Esophagus squamous epithelium (tissue), 5 donors: ENCODE data around the gene TPSG1. TPM values are rescaled to one million over a fixed set of nuclear protein-coding genes. Genes with fewer than 3 reads are reported as not detected.

ENCODE experiments used
- DNase-seq: peaks from one replicate; lab custom pipeline; 2025; lab: John Stamatoyannopoulos, UW
- H3K27ac ChIP-seq, 4 donors: fragments of 200-600 bp; sonication (generic); one replicate each; pipeline ENCODE4 v1.5.1; 2016 to 2019; ENCODE audit warnings: mild to moderate bottlenecking in 1 of 4
- H3K27me3 ChIP-seq, 4 donors: fragments of 200-600 bp; sonication (generic); 1 replicate in 3 of 4; 2 replicates in 1 of 4; pipeline versions ENCODE4 v1.5.1 to v1.6.0; 2017 to 2021; ENCODE audit warnings: antibody characterized with exemption in 1 of 4
- H3K36me3 ChIP-seq, 3 donors: fragments of 200-600 bp; sonication (generic); one replicate each; pipeline ENCODE4 v1.5.1; 2016 to 2019
- H3K4me1 ChIP-seq, 3 donors: fragments of 200-600 bp; sonication (generic); one replicate each; pipeline ENCODE4 v1.5.1; 2017 to 2019
- H3K4me3 ChIP-seq, 4 donors: fragments of 200-600 bp; sonication (generic); 1 replicate in 3 of 4; 2 replicates in 1 of 4; pipeline ENCODE4 v1.5.1; 2016 to 2019; ENCODE audit warnings: mild to moderate bottlenecking in 2 of 4, moderate library complexity in 1 of 4
- H3K9me3 ChIP-seq, 3 donors: fragments of 200-600 bp; sonication (generic); one replicate each; pipeline ENCODE4 v1.5.1; 2016 to 2019
- CTCF ChIP-seq, 6 experiments: fragments of 450-650 bp in 4 of 6; fragments of 200-600 bp in 2 of 6; sonication (generic) in 2 of 6; IDR thresholded peaks; one replicate each; pipeline ENCODE4 v1.5.1; 2016 to 2019; ENCODE audit warnings: antibody characterized with exemption in 6 of 6, mild to moderate bottlenecking in 4 of 6, moderate library complexity in 4 of 6
- POLR2A ChIP-seq, 4 donors: fragments of 450-650 bp; IDR thresholded peaks; one replicate each; pipeline ENCODE4 v1.6.1; 2017; ENCODE audit warnings: antibody characterized with exemption in 4 of 4, mild to moderate bottlenecking in 4 of 4, moderate library complexity in 3 of 4
- WGBS, 2 donors: methylation state at CpG; one replicate each; pipeline ENCODE4 v1.1.5; 2018; 5-methylcytosine and 5-hydroxymethylcytosine counted together
- intact Hi-C: fragments of 100-400 bp; cut with DNase I; formaldehyde crosslinking; loops from one replicate; pipeline ENCODE4 v1.15.0; 2022
- total RNA-seq, 4 donors: library from RNA; depleted of rRNA; stranded (reverse); fragments of >200 nt; gene quantifications; one replicate each; pipeline ENCODE4 v1.1.0, GENCODE V29; 2016
- donor health status: DM: yes; HTN: yes; CAD: no.

The TPSG1 gene
- total RNA-seq, 4 donors from 2014 or later, result 0.27 TPM; not detected in 3

DNA sequence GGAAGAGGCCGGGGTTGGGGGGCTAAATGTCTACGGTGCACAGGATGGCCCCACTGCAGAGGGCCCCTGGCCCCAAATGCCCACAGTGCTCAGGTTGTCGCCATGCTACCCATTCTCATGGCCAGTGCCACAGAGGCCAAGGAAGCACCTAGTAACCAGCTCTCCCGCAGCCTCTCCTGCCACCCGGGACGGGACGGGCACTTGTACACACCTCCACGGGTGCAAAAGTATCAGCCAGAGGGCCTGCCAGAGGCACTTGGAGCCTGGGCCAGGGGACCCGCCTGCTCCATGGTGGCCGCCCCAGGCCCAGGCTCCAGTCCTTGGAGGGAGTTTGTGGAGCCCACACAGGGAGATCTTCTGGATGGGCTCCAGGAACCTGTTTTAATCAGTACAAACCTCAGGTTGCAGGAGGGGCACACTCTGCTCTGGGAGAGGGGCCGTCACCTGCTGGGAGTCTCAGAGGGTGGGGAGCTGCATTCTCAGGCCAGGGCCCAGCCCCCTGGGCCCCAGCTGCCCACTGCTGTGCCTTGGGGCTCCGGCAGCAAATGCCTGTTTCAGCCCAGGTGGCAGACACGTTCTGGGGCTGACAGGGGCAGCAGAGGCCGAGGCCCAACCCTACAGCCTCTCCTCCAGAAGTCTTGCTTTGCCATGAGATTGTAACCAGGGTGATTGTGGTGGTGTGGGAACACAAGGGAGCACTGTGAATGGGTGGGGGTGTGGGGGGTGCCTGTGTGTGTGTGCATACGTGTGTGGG is 38.7 kb upstream of the TPSG1 start:
- intact Hi-C loops, result loop anchor here (10.0 kb wide), 1 partner anchor 789 kb away; no protein-coding TSS in a partner anchor
- H3K4me1 ChIP-seq, result peaks cover 5 to 17% (median 9%) of the 10 kb centered on the region in 3 donors
- H3K4me3 ChIP-seq, result no peak overlapping the region
- H3K27me3 ChIP-seq, result peaks cover 0 to 76% (median 21%) of the 10 kb centered on the region in 4 donors
- DNase-seq, result no peak
- H3K36me3 ChIP-seq, result no peaks in the 10 kb centered on the region
- 80 to 81% methylated on average over 1 to 4 of the region's 15 CpGs for WGBS, 2 donors
- H3K27ac ChIP-seq, result no peak overlapping the region
- no peaks in the 10 kb centered on the region for H3K9me3 ChIP-seq
- TF ChIP-seq CTCF (IDR thresholded peaks at IDR 0.05) (no peak), POLR2A (IDR thresholded peaks at IDR 0.05) (no peak)

DNA sequence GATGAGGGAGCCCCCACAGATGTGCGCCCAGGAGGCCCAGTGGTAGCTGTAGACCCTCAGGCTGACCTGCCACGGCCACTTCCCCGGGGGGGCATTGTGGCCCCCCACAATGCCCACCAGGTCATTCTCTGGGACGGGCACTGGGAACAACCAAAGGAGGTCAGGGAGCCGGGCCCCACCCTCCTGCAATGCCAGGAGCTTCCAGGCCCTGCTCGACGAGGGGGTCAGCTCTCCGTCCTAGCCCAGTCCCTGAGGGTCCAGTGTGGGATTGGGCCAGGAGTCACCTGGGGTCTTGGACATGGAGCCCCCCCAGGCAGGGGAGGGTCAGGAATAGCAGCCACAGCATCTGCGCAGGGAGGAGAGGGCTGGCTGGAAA is 37.8 kb upstream of the TPSG1 start:
- no peaks in the 10 kb centered on the region for H3K9me3 ChIP-seq
- peaks cover 5 to 18% (median 9%) of the 10 kb centered on the region in 3 donors for H3K4me1 ChIP-seq
- no peak for DNase-seq
- no peak for TF ChIP-seq CTCF (IDR thresholded peaks at IDR 0.05)
- TF ChIP-seq POLR2A (IDR thresholded peaks at IDR 0.05), result no peak
- peaks cover 0 to 84% (median 21%) of the 10 kb centered on the region in 4 donors for H3K27me3 ChIP-seq
- intact Hi-C loops, result loop anchor here (10.0 kb wide), 1 partner anchor 788 kb away; no protein-coding TSS in a partner anchor
- H3K4me3 ChIP-seq, result no peak overlapping the region
- no CpG with 5 or more reads among the region's 9 CpGs for WGBS, 2 donors
- H3K27ac ChIP-seq, result no peak overlapping the region
- H3K36me3 ChIP-seq, result no peaks in the 10 kb centered on the region

DNA sequence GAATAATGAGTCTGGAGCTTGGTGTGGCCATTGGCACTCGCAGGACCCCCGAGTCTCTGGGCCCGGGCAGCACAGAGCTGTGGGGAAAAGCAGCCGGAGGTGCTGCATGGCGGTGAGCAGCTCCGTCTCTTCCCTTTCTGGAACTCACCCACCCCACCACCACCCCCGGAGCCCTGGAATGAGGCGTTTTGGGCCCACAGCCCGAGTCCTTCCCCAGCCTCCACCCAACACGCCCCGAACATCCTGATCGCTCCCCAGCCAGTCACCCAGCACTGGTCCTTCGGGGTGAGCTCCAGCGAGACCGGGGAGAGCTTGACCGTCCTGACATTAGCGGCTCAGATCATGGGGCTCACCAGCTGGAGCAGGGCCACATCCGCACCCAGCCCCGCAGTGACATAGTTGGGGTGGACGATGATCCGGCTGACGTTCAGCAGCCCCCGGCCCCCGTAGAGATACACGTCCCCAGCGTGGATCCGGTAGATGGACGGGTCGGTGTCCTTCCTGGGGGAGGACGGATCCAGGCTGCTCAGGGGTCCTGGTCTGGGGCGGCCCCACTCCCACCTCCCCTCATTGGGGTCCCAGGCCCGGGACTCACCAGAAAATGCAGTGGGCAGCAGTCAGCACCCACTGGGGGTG is 37.3 kb upstream of the TPSG1 start:
- Histone ChIP-seq H3K4me1 (peaks cover 5 to 18% (median 9%) of the 10 kb centered on the region in 3 donors), H3K27me3 (peaks cover 0 to 84% (median 21%) of the 10 kb centered on the region in 4 donors), H3K9me3 (no peaks in the 10 kb centered on the region), H3K27ac (no peak overlapping the region), H3K36me3 (no peaks in the 10 kb centered on the region), H3K4me3 (no peak overlapping the region)
- intact Hi-C loops, result loop anchor here (10.0 kb wide), 1 partner anchor 788 kb away; no protein-coding TSS in a partner anchor
- 58 to 70% methylated on average over 2 to 4 of the region's 32 CpGs for WGBS, 2 donors
- TF ChIP-seq CTCF (IDR thresholded peaks at IDR 0.05), result no peak
- no peak for TF ChIP-seq POLR2A (IDR thresholded peaks at IDR 0.05)
- DNase-seq, result no peak

- Histone ChIP-seq H3K27me3 (peaks cover 0 to 84% (median 21%) of the 10 kb centered on the region in 4 donors), H3K36me3 (no peaks in the 10 kb centered on the region), H3K9me3 (no peaks in the 10 kb centered on the region), H3K27ac (no peak overlapping the region), H3K4me3 (no peak overlapping the region), H3K4me1 (peaks cover 5 to 18% (median 9%) of the 10 kb centered on the region in 3 donors)
- DNase-seq, result no peak
- intact Hi-C loops, result loop anchor here (10.0 kb wide), 1 partner anchor 787 kb away; no protein-coding TSS in a partner anchor
- 24 to 42% methylated on average over 3 to 4 of the region's 47 CpGs for WGBS, 2 donors
- no peak for TF ChIP-seq CTCF (IDR thresholded peaks at IDR 0.05)
- no peak for TF ChIP-seq POLR2A (IDR thresholded peaks at IDR 0.05)
Observed at GRCh38 chr16:1261131-1261892, 36.2 kb upstream of the TPSG1 start.
